Ureter (tissue), 1 donor: ENCODE measurements around the gene PEAR1. TPM values are rescaled to one million over a fixed set of nuclear protein-coding genes. Genes with fewer than 3 reads are reported as not detected.

ENCODE experiments used
- DNase-seq: peaks from one replicate; pipeline ENCODE4 v3.0.0-alpha.2; 2020; ENCODE audit warnings: low spot score
- total RNA-seq: library from RNA; stranded (reverse); gene quantifications from one replicate; pipeline ENCODE4 v1.2.4, GENCODE V29; 2023
- donor health status: DM: yes; HTN: yes; CAD: no.

The PEAR1 gene
- total RNA-seq, 1 donor from 2014 or later: 10.0 TPM

DNA sequence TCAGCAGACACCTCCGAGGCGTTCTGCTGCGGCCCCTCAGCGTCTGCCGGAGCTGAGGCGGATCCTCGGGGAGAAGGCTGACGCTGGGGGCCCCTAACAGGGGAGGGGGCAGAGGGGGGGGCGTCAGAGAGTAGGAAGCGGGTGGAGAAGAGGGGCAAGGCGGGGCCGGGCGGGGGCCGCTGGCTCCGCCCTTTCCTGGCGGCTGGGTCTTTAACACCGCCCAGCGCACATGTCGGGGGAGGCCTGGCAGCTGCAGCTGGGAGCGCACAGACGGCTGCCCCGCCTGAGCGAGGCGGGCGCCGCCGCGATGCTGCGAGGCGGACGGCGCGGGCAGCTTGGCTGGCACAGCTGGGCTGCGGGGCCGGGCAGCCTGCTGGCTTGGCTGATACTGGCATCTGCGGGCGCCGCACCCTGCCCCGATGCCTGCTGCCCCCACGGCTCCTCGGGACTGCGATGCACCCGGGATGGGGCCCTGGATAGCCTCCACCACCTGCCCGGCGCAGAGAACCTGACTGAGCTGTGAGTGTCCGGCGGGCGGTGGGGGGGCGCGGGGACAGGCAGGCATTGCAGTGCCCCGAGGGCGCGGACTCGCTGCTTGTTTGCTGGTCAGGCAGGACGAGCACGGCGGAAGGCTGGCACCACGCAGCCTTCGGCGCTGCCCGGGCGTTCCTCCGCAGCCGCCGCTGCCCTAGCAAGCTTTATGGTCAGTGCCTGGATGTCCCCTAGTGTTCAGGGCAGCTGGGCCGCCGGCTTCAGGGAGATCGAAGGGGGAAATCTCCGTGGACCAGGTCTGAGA is 32.7 kb upstream of the PEAR1 start, which contains the start of gene NTRK1:
Gene NTRK1, plus strand, starts transcription at position 238 of the 796 bp plus-strand sequence. Its CDS starts 70 bp downstream, at position 308.
- DNase-seq: no peak

DNA sequence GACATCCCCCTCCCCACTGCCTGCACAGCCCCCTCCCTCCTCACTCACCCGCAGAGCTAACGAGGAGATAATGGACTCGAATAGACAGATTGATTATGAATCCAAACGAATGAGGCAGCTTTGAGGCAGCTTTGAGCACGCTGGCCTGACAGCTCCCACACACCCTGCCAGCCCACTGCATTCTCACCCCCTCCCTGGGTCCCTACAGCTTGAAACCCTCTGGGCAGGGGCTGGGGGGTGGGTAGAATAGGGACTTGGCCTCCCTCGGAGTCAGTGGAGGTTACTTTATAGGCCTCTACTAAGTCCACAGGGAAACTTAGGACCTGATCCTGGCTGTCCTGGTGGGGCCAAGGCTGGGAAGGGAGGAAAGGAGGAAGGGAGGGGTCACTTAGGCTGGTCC is 30.9 kb upstream of the PEAR1 start:
- no peak for DNase-seq

- no peak for DNase-seq
Measured at GRCh38 chr1:156862997-156863599, 30.4 kb upstream of the PEAR1 start.

DNA sequence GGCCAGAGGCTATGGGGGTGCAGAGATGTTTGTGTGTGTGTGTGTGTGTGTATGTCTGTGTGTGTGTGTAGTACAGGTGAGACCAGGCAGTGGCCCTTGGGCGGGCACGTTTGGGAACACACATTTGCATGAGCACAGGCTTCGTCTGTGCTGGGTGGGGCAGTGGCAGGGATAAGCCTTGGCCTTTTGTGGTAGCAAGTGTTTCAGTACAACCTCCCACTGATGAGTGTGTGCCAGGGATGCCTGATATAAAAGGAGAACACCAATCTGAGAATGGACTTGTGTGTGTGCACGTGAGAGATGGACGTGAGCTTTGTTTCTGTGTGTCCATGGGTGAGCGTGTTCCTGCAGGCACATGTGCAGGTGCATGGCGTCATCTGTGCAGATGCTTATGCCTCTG is 29.9 kb upstream of the PEAR1 start:
- DNase-seq: no peak

GRCh38 chr1:156864796-156865195 is 28.7 kb upstream of the PEAR1 start:
- DNase-seq: no peak

- DNase-seq: no peak
Measured at GRCh38 chr1:156865258-156865657, 28.3 kb upstream of the PEAR1 start.

DNA sequence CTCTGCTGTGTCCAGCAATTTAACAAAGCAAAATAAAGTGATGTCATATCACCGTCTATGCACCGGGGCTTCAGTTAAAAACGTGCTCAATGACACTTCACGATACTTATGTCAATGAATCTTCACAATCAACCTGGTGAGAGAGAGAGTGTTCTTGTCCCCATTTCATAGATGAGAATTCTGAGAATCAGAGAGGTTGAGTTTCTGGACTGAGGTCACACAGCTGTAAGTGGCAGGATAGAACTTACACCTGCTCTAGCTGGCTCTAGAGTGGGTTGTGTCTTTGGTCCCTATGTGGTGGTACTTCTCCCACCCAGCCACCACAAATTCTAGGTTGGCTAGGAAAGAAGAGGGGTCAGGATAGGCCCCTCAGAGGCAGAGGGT is 27.7 kb upstream of the PEAR1 start:
- DNase-seq: no peak

DNA sequence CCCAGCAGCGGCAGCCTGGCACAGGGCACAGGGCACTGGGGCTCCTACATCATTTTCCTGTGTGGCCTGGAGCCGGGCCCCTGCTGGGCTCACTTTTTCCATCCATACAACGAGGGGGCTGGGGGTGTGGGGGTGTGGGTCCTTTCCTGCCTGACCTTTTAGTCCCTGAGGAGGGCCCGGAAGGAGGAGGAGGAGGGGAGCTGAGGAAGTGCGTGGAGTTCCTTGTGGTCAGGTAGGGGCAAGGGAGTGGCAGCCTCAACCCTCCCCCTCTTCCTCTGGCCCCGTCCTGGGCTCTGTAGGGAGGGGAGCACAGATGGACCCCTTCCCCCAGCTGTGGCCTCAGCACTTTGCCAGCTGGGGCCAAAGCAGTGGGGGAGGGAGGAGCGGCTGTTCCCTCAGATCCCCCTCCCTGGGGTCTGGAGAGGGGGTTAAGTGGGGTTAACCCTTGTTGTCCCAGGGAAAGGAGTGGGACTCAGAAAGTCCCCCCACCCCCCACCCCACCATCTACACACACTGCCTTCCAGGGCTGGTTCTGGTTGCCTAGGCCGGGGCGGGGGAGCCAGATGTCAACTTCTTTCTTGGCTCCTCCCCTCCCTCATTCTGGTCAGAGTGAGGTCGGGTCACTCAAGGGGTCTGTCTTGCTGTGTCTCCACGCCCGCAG is 27.1 kb upstream of the PEAR1 start:
- no peak for DNase-seq

DNA sequence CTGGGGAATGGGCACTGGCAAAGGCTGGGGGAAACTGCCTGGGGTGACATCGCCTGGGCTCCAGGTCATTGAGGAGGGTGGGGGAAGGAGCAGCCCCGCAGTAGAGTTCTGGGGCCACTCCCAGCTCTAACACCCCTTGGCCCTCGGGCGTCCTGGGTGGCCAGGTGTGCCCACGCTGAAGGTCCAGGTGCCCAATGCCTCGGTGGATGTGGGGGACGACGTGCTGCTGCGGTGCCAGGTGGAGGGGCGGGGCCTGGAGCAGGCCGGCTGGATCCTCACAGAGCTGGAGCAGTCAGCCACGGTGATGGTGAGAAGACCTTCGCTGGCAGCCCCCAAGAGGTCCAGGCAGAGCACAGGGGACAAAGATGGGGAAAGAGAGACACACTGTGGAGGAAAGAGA is 25.2 kb upstream of the PEAR1 start:
- DNase-seq: no peak

DNA sequence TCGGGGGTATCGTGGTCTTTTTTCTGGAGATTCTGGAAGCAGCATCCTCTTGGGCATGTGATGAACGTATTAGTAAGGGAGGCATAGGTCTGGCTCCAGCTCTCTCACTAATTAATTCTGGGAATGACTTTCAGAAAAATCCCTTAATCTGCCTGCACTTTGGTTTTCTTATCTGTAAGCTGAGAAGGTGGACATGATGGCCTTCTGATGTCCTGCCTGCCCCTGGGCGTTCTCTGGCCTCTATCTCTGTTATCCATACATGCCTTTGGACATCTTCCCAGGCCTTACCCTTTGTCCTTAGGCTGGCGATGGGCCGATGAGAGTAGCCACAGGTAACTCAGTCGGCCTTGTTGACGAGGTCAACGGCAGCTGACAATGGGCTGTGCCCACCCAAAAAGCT is 24.1 kb upstream of the PEAR1 start:
- no peak for DNase-seq

GRCh38 chr1:156873659-156874058 is 19.9 kb upstream of the PEAR1 start:
- DNase-seq: no peak

DNA sequence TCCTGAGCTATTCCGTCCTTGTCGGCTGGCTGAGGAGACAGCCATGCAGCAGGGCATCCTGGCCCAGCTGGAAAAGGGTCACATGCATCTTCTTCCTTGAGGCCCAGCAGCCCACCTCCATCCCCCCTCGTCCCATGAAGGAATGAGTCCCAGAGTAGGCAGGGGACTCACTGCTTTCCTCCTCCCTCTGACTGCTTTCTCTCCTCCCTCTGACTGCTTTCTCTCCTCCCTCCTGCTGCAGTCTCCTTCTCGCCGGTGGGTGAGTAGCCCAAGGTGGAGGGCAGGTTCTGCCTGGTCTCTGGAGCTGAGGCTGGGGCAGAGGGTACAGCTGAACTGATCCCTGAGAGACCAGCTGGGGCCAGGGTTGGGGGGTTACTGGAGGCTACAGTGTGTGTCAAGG is 19.4 kb upstream of the PEAR1 start:
- no peak for DNase-seq

GRCh38 chr1:156874572-156875340 is 18.8 kb upstream of the PEAR1 start:
- DNase-seq: no peak

- DNase-seq: no peak
Measured at GRCh38 chr1:156875341-156875615, 18.2 kb upstream of the PEAR1 start.

DNA sequence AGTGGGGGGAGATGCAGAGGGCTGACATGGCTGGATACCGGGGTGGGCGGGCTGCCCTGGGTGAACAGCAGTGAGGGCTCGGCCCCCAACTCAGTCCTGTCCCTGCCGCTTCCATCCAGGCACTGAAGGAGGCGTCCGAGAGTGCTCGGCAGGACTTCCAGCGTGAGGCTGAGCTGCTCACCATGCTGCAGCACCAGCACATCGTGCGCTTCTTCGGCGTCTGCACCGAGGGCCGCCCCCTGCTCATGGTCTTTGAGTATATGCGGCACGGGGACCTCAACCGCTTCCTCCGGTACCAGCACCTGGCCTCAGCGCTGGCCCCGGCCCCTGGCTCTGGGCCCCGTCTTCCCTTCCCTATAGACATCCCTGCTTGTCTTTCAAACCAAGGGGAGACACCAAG is 17.2 kb upstream of the PEAR1 start:
- no peak for DNase-seq

DNA sequence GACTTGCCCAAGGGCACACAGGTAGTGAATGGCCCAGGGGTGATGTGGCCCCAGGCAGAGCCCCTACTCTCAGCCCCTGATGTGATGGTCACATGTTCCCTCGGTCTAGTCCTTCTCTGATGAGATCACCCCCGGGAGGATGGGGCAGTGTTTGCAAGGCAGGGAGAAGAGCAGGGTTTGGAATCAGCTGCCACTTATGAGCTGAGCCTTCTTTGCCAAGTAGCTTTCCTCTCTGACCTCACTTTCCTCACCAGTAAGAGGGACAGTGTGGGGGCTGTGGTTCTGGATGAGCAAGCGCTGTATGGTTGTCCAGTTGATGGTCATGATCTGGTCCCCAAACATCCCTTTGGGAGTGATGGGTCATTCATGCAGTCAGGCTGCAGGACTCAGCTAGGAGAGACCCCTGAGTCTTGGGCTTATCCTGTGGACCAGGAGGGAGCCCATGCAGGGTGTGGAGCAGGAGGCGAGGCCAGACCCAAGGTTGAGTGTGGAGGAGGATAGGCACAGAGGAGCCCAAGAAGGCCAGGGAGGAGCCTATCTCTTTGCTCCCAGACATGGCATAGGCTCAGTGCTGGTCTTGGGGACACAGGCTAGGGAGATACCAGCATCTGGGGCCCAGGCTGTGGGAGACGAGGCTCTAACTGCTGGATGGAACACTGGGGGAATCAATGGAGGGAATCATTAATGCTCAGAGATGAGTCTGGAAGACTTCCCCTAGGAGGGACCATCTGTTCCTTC is 15.9 kb upstream of the PEAR1 start:
- no peak for DNase-seq

GRCh38 chr1:156879876-156880275 is 13.6 kb upstream of the PEAR1 start:
- DNase-seq: no peak

GRCh38 chr1:156880473-156880872 is 13.0 kb upstream of the PEAR1 start:
- DNase-seq: no peak

- no peak for DNase-seq
Measured at GRCh38 chr1:156881101-156881500, 12.4 kb upstream of the PEAR1 start.

DNA sequence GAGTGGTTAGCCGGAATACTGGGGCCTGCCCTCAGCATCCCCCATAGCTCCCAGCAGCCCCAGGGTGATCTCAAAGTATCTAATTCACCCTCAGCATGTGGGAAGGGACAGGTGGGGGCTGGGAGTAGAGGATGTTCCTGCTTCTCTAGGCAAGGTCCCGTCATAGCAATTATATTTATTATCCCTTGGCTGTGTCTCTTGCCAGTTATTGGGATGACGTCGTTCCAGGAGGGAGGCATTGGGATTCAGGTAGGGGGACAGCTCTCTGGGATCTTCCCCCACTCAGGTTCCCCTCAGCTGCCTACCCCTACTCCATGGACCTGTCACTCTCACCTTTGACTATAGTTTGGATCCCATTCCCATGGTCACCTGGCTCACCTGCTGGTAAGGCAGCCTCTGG is 11.9 kb upstream of the PEAR1 start:
- DNase-seq: no peak

DNA sequence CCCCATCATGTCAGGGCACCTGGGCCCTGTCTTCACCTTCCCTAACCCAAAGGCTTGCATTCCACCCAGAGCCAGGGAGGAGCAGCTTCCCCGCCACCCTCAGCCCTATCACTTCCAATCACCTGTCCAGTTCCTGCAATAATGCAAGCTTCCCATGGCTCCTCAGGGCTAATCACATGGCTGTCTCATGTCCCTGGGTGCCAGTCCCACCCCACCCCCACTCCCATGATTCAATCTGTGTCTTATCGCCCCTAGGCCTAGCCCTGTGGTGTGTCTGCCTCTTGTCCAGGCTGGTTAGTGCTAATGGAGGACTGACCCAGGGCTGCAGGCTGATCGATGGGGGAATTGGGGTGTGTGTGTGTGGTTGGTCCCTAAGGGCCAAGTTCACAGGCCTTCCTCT is 11.0 kb upstream of the PEAR1 start:
- no peak for DNase-seq

GRCh38 chr1:156883919-156884318 is 9.6 kb upstream of the PEAR1 start:
- DNase-seq: no peak
